Activated naive CD4-positive, alpha-beta T cell treated with anti-CD3 and anti-CD28 coated beads, Interleukin-2, amount 50 U/mL, for 24 hours (primary cell): ENCODE measurements around the gene USP37.
"Not testable (repeated sequence)": the region's sequence is repeated elsewhere in the genome, so short reads cannot be mapped to it uniquely, and the experiment has no call there.

Source experiments
- H3K27ac Mint-ChIP-seq: one replicate; pipeline ENCODE4 v1.8.0; 2021; ENCODE audit warnings: mild to moderate bottlenecking, mixed read lengths
- H3K27me3 Mint-ChIP-seq: one replicate; pipeline ENCODE4 v1.8.0; 2021; ENCODE audit warnings: mixed read lengths
- H3K36me3 Mint-ChIP-seq: one replicate; pipeline ENCODE4 v1.8.0; 2021; ENCODE audit warnings: mixed read lengths
- H3K4me1 Mint-ChIP-seq: one replicate; pipeline ENCODE4 v1.8.0; 2021; ENCODE audit warnings: mixed read lengths
- H3K4me3 Mint-ChIP-seq: one replicate; pipeline ENCODE4 v1.8.0; 2021; ENCODE audit warnings: mild to moderate bottlenecking, mixed read lengths
- H3K9me3 Mint-ChIP-seq: one replicate; pipeline ENCODE4 v1.8.0; 2021; ENCODE audit warnings: mixed read lengths

The USP37 gene

GRCh38 chr2:218566296-218566695 is 1.9 kb downstream of the USP37 start:
- Mint-ChIP-seq H3K27ac (peak overlapping the region; percentile 6), H3K36me3 (peaks cover 10% of the 10 kb centered on the region), H3K27me3 (no peaks in the 10 kb centered on the region), H3K4me3 (peak overlapping the region; percentile 96), H3K4me1 (peaks cover 57% of the 10 kb centered on the region), H3K9me3 (no peaks in the 10 kb centered on the region)

- Mint-ChIP-seq H3K4me3 (no peak overlapping the region), H3K27me3 (no peaks in the 10 kb centered on the region), H3K36me3 (peaks cover 7% of the 10 kb centered on the region), H3K4me1 (peaks cover 39% of the 10 kb centered on the region), H3K9me3 (no peaks in the 10 kb centered on the region), H3K27ac (no peak overlapping the region)
Observed at GRCh38 chr2:218564056-218564455, 4.1 kb downstream of the USP37 start.

- Mint-ChIP-seq H3K27ac (no peak overlapping the region), H3K4me3 (no peak overlapping the region), H3K36me3 (peaks cover 17% of the 10 kb centered on the region), H3K9me3 (no peaks in the 10 kb centered on the region), H3K4me1 (peaks cover 20% of the 10 kb centered on the region), H3K27me3 (no peaks in the 10 kb centered on the region)
Observed at GRCh38 chr2:218558986-218559385, 9.2 kb downstream of the USP37 start.

DNA sequence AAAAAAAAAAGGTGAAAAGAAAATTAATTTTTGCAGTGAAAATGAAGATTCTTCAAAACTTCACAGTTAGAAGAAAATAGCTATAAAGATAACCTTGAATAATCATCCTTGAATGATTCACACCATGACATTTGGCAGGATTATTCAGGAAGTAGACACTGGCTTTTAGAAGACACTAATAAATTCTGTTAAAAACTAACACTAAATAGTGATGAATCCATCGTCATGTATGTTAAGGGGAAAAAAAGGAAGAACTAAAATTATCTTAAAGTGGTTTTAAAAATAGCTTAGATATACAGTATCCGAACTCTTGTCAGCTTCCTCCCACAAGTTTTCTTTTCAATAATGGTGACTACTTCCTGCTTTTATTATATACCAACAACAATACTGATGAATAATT is 10.2 kb downstream of the USP37 start:
- Mint-ChIP-seq H3K4me1 (peaks cover 11% of the 10 kb centered on the region), H3K4me3 (no peak overlapping the region), H3K27ac (no peak overlapping the region), H3K27me3 (no peaks in the 10 kb centered on the region), H3K36me3 (peaks cover 25% of the 10 kb centered on the region), H3K9me3 (no peaks in the 10 kb centered on the region)

DNA sequence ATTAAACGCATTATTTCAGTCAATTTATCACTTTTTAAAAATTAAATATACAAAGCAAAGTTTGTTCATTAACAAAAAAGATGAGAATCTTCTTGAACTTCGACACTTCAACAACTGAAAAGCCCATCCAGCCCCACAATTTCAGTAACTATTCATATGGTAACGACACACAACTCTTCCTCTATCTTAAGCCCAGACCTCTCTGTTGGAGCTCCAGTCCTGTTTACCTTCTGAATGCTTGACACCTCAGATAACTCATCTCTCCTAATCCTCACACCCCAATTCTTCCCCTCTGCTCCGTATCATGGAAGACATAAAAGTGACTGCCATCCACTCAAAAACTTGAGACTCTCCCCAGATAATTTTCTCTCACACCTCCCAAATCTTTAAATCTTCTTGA is 12.6 kb downstream of the USP37 start:
- H3K36me3 Mint-ChIP-seq: peaks cover 35% of the 10 kb centered on the region
- no peaks in the 10 kb centered on the region for H3K9me3 Mint-ChIP-seq
- no peak overlapping the region for H3K27ac Mint-ChIP-seq
- H3K4me1 Mint-ChIP-seq: peaks cover 5% of the 10 kb centered on the region
- H3K27me3 Mint-ChIP-seq: no peaks in the 10 kb centered on the region
- H3K4me3 Mint-ChIP-seq: no peak overlapping the region

GRCh38 chr2:218554225-218554624 is 13.9 kb downstream of the USP37 start:
- not testable (repeated sequence) for H3K27ac Mint-ChIP-seq, H3K4me3 Mint-ChIP-seq, H3K27me3 Mint-ChIP-seq, H3K9me3 Mint-ChIP-seq, H3K4me1 Mint-ChIP-seq
- H3K36me3 Mint-ChIP-seq: peaks cover 33% of the 10 kb centered on the region

GRCh38 chr2:218547978-218548377 is 20.2 kb downstream of the USP37 start:
- Mint-ChIP-seq H3K4me3 (no peak overlapping the region), H3K27me3 (no peaks in the 10 kb centered on the region), H3K4me1 (no peaks in the 10 kb centered on the region), H3K27ac (no peak overlapping the region), H3K9me3 (no peaks in the 10 kb centered on the region), H3K36me3 (peaks cover 28% of the 10 kb centered on the region)

- Mint-ChIP-seq H3K4me1 (no peaks in the 10 kb centered on the region), H3K27me3 (no peaks in the 10 kb centered on the region), H3K27ac (no peak overlapping the region), H3K9me3 (no peaks in the 10 kb centered on the region), H3K4me3 (no peak overlapping the region), H3K36me3 (peaks cover 28% of the 10 kb centered on the region)
Observed at GRCh38 chr2:218547511-218547910, 20.6 kb downstream of the USP37 start.

- Mint-ChIP-seq H3K4me3 (no peak overlapping the region), H3K9me3 (no peaks in the 10 kb centered on the region), H3K36me3 (peaks cover 25% of the 10 kb centered on the region), H3K27ac (no peak overlapping the region), H3K4me1 (no peaks in the 10 kb centered on the region), H3K27me3 (no peaks in the 10 kb centered on the region)
Observed at GRCh38 chr2:218546012-218546411, 22.1 kb downstream of the USP37 start.

GRCh38 chr2:218540015-218540414 is 28.1 kb downstream of the USP37 start:
- Mint-ChIP-seq H3K36me3 (peaks cover 19% of the 10 kb centered on the region), H3K9me3 (no peaks in the 10 kb centered on the region)

GRCh38 chr2:218536804-218537494 is 31.2 kb downstream of the USP37 start:
- Mint-ChIP-seq H3K27me3 (no peaks in the 10 kb centered on the region), H3K4me1 (no peaks in the 10 kb centered on the region), H3K36me3 (peaks cover 18% of the 10 kb centered on the region), H3K4me3 (no peak overlapping the region), H3K9me3 (no peaks in the 10 kb centered on the region), H3K27ac (no peak overlapping the region)

More at GRCh38 chr2:218540015-218540414, 28.1 kb downstream of the USP37 start:
- H3K4me3 Mint-ChIP-seq: no peak overlapping the region
- H3K27ac Mint-ChIP-seq: no peak overlapping the region
- no peaks in the 10 kb centered on the region for H3K4me1 Mint-ChIP-seq
- no peaks in the 10 kb centered on the region for H3K27me3 Mint-ChIP-seq

- Mint-ChIP-seq H3K36me3 (peaks cover 43% of the 10 kb centered on the region), H3K9me3 (no peaks in the 10 kb centered on the region), H3K4me3 (no peak overlapping the region), H3K27ac (no peak overlapping the region), H3K27me3 (no peaks in the 10 kb centered on the region), H3K4me1 (no peaks in the 10 kb centered on the region)
Observed at GRCh38 chr2:218529990-218530389, 38.2 kb downstream of the USP37 start.

- H3K9me3 Mint-ChIP-seq, H3K27ac Mint-ChIP-seq, H3K27me3 Mint-ChIP-seq, H3K4me3 Mint-ChIP-seq, H3K4me1 Mint-ChIP-seq: not testable (repeated sequence)
- peaks cover 47% of the 10 kb centered on the region for H3K36me3 Mint-ChIP-seq
Observed at GRCh38 chr2:218528409-218528808, 39.7 kb downstream of the USP37 start.

DNA sequence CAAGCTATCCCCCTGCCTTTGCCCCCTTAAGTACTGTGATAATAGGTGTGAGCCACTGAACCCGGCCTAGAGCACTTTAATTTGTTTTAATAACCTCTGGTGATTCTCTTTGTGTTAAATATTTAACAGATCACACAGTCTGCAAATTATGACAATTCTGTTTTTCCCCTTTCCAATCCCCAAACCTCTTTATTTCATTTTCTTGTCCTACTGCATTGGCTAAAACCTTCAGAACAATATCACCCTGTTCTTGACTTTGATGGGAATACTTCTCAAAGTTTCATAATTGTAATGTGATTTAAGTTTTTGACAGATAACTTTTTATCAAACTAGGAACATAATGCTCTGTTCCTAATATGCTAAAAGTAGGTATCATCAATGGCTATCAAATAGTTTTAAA is 44.5 kb downstream of the USP37 start:
- Mint-ChIP-seq H3K4me1 (peaks cover 2% of the 10 kb centered on the region), H3K9me3 (no peaks in the 10 kb centered on the region), H3K27ac (no peak overlapping the region), H3K4me3 (no peak overlapping the region), H3K36me3 (peaks cover 31% of the 10 kb centered on the region), H3K27me3 (no peaks in the 10 kb centered on the region)

DNA sequence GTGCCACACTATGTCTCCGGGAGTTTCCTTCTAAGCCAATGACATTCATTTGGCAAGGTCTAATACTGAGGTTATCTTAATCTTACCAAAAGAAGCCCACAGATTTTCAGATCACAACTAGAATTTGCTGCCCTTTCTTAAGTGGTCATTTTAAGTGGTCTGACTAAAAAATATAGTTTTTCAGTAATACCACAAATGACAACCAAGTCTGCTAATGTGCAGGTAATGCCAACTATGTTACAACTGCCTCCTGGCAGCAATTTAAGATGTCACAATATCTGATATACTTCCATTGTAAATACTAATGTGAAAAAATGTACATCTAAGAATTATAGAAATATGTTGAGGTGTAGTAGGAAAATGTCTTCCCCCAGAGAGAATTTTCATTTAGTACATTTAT is 49.3 kb downstream of the USP37 start:
- H3K27me3 Mint-ChIP-seq: no peaks in the 10 kb centered on the region
- H3K4me3 Mint-ChIP-seq: no peak overlapping the region
- H3K4me1 Mint-ChIP-seq: peaks cover 30% of the 10 kb centered on the region
- H3K27ac Mint-ChIP-seq: no peak overlapping the region
- peaks cover 15% of the 10 kb centered on the region for H3K36me3 Mint-ChIP-seq
- H3K9me3 Mint-ChIP-seq: no peaks in the 10 kb centered on the region

GRCh38 chr2:218517434-218518206 is 50.5 kb downstream of the USP37 start:
- no peaks in the 10 kb centered on the region for H3K27me3 Mint-ChIP-seq
- H3K4me3 Mint-ChIP-seq: no peak overlapping the region
- peaks cover 13% of the 10 kb centered on the region for H3K36me3 Mint-ChIP-seq
- peaks cover 30% of the 10 kb centered on the region for H3K4me1 Mint-ChIP-seq
- H3K9me3 Mint-ChIP-seq: no peaks in the 10 kb centered on the region
- peak overlapping the region; percentile 9 for H3K27ac Mint-ChIP-seq
